Smooth muscle cell (in vitro differentiated cells): ENCODE results near the gene CEP131. TPM values are rescaled to one million over a fixed set of nuclear protein-coding genes. Genes with fewer than 3 reads are reported as not detected.
A peak's percentile ranks its signal among the peaks of the same experiment; 100 is the strongest.

Experiments used
- DNase-seq: peaks from one replicate; lab custom pipeline; 2025; ENCODE audit not compliant: unreplicated experiment; lab: John Stamatoyannopoulos, UW
- H2AFZ ChIP-seq: fragments of 200-600 bp; sonication (generic); 2 replicates; pipeline ENCODE4 v1.6.0; 2016; ENCODE audit warnings: antibody characterized with exemption, low read depth, mild to moderate bottlenecking
- H3F3A ChIP-seq: fragments of 200-600 bp; sonication (generic); 2 replicates; pipeline ENCODE4 v1.6.0; 2017; ENCODE audit warnings: antibody characterized with exemption, low read depth
- H3K27ac ChIP-seq: fragments of 200-600 bp; sonication (generic); 2 replicates; pipeline ENCODE4 v1.5.1; 2016; ENCODE audit warnings: low read depth, mild to moderate bottlenecking
- H3K27me3 ChIP-seq: fragments of 200-600 bp; sonication (generic); 2 replicates; pipeline ENCODE4 v1.6.1; 2016; ENCODE audit warnings: low read depth, mild to moderate bottlenecking
- H3K36me3 ChIP-seq: fragments of 200-600 bp; sonication (generic); 2 replicates; pipeline ENCODE4 v1.5.1; 2016; ENCODE audit warnings: low read depth
- H3K4me1 ChIP-seq: fragments of 200-600 bp; sonication (generic); 2 replicates; pipeline ENCODE4 v1.5.1; 2016; ENCODE audit warnings: low read depth
- H3K4me2 ChIP-seq: fragments of 200-600 bp; sonication (generic); 2 replicates; pipeline ENCODE4 v1.6.0; 2016; ENCODE audit warnings: mild to moderate bottlenecking
- H3K4me3 ChIP-seq: fragments of 200-600 bp; sonication (generic); 2 replicates; pipeline ENCODE4 v1.5.1; 2016; ENCODE audit warnings: mild to moderate bottlenecking
- H3K79me2 ChIP-seq: fragments of 200-600 bp; sonication (generic); 2 replicates; pipeline ENCODE4 v1.6.0; 2016; ENCODE audit warnings: low read depth, mild to moderate bottlenecking
- H3K9ac ChIP-seq: fragments of 200-600 bp; sonication (generic); 2 replicates; pipeline ENCODE4 v1.6.0; 2016; ENCODE audit warnings: low read depth
- H3K9me3 ChIP-seq: fragments of 200-600 bp; sonication (generic); replicated peaks from 2 replicates; pipeline ENCODE4 v1.5.1; 2016; ENCODE audit warnings: low read depth
- H4K20me1 ChIP-seq: fragments of 200-600 bp; sonication (generic); 2 replicates; pipeline ENCODE4 v1.6.0; 2016; ENCODE audit warnings: low read depth
- CTCF ChIP-seq: fragments of 200-600 bp; sonication (generic); IDR thresholded peaks from 2 replicates; pipeline ENCODE4 v1.5.1; 2017; ENCODE audit warnings: borderline replicate concordance, mild to moderate bottlenecking, antibody characterized with exemption; ENCODE audit not compliant: insufficient read depth, poor library complexity, severe bottlenecking
- WGBS: methylation state at CpG from one replicate; pipeline ENCODE4 v1.1.7; 2016; ENCODE audit warnings: low lambda C conversion rate; 5-methylcytosine and 5-hydroxymethylcytosine counted together
- polyA plus RNA-seq: library from polyadenylated mRNA; unstranded; fragments of >200 nt; fragmentation: Nextera tagmentation; extraction: Ambion mirVana; gene quantifications from 2 replicates; pipeline ENCODE4 v1.2.1, GENCODE V29; 2016
- total RNA-seq: library from RNA; depleted of rRNA; stranded (reverse); fragments of >200 nt; gene quantifications from 2 replicates; pipeline ENCODE4 v1.2.3, GENCODE V29; 2014

The CEP131 gene
- total and polyA plus RNA-seq, 2 experiments from 2014 or later = 3.0 to 13.4 TPM

- Histone ChIP-seq H3F3A (no peaks in the 10 kb centered on the region), H2AFZ (no peak overlapping the region), H4K20me1 (peaks cover 23% of the 10 kb centered on the region), H3K9ac (no peak overlapping the region), H3K79me2 (no peaks in the 10 kb centered on the region), H3K27ac (no peak overlapping the region), H3K36me3 (no peaks in the 10 kb centered on the region), H3K4me1 (no peaks in the 10 kb centered on the region), H3K4me2 (no peak overlapping the region), H3K4me3 (no peak overlapping the region), H3K9me3 (no peaks in the 10 kb centered on the region), H3K27me3 (no peaks in the 10 kb centered on the region)
- 97% methylated on average over 19 of the region's 19 CpGs for WGBS
- TF ChIP-seq CTCF = no peak
- no peak for DNase-seq
Observed at GRCh38 chr17:81257533-81257932, 34.8 kb upstream of the CEP131 start.

GRCh38 chr17:81256616-81257015 lies 33.9 kb upstream of the CEP131 start:
- 78% methylated on average over 12 of the region's 12 CpGs for WGBS
- no peak overlapping the region for H3K4me3 ChIP-seq
- H2AFZ ChIP-seq = no peak overlapping the region
- TF ChIP-seq CTCF = no peak
- H3K4me1 ChIP-seq = no peaks in the 10 kb centered on the region
- H4K20me1 ChIP-seq = peaks cover 23% of the 10 kb centered on the region
- peak overlapping the region; percentile 37 for H3K27ac ChIP-seq
- no peaks in the 10 kb centered on the region for H3K27me3 ChIP-seq
- DNase-seq = no peak
- no peaks in the 10 kb centered on the region for H3F3A ChIP-seq
- no peaks in the 10 kb centered on the region for H3K79me2 ChIP-seq
- no peak overlapping the region for H3K9ac ChIP-seq
- no peaks in the 10 kb centered on the region for H3K36me3 ChIP-seq
- H3K4me2 ChIP-seq = no peak overlapping the region
- no peaks in the 10 kb centered on the region for H3K9me3 ChIP-seq

- peaks cover 23% of the 10 kb centered on the region for H4K20me1 ChIP-seq
- peak; percentile 22 for TF ChIP-seq CTCF
- H3K36me3 ChIP-seq = no peaks in the 10 kb centered on the region
- no peaks in the 10 kb centered on the region for H3K4me1 ChIP-seq
- H3K79me2 ChIP-seq = no peaks in the 10 kb centered on the region
- H3F3A ChIP-seq = no peaks in the 10 kb centered on the region
- H3K4me3 ChIP-seq = no peak overlapping the region
- no peak overlapping the region for H3K27ac ChIP-seq
- no peaks in the 10 kb centered on the region for H3K9me3 ChIP-seq
- H3K4me2 ChIP-seq = peak overlapping the region; percentile 9
- no peak overlapping the region for H3K9ac ChIP-seq
- no peaks in the 10 kb centered on the region for H3K27me3 ChIP-seq
- 62% methylated on average over 35 of the region's 35 CpGs for WGBS
- H2AFZ ChIP-seq = no peak overlapping the region
- peak; percentile 15 for DNase-seq
Observed at GRCh38 chr17:81254955-81255717, 32.4 kb upstream of the CEP131 start.
